Omental fat pad (tissue), 4 donors: Measurements from ENCODE around the gene CIB1. TPM values are rescaled to one million over a fixed set of nuclear protein-coding genes. Genes with fewer than 3 reads are reported as not detected.

Experiments
- ATAC-seq: fragments of 150-250 bp; one replicate; pipeline ENCODE4 v1.9.1; 2016; ENCODE audit warnings: mild to moderate bottlenecking, moderate library complexity; ENCODE audit not compliant: low FRiP score
- DNase-seq: peaks from one replicate; pipeline ENCODE4 v3.0.0-alpha.2; 2019; ENCODE audit warnings: low spot score
- total RNA-seq, 4 donors: library from RNA; depleted of rRNA; stranded (reverse); fragments of >200 nt; gene quantifications; one replicate each; pipeline ENCODE4 v1.1.0, GENCODE V29; 2016
- TF ChIP-seq, protein P1 (sequence below), 3 donors: fragments of 450-650 bp; IDR thresholded peaks; one replicate each; pipeline ENCODE4 v1.5.1; 2016 to 2017; ENCODE audit warnings: antibody characterized with exemption in 3 of 3, mild to moderate bottlenecking in 3 of 3, moderate library complexity in 2 of 3

Gene CIB1
- total RNA-seq, 4 donors from 2014 or later, result 27.9 to 48.3 (median 34.5) TPM

DNA sequence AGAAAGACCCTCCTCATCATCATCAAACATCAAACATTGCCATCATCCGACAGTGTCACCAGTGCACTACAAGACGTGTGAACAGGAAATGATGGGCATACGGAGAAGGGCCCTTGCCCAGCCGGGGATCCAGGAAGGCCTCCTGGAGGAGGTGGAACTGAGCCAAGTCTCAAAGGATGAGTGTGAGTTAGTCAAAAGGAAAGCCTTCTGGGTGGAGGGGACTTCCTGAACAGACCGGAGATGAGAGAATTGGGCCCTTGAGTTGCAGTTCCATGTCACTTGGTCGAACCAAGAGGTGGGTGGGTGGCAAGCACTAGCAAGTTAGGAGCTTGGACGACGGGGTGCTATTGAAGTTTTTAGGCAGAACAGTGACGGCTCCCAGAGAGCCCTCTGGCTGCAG is 24.1 kb downstream of the CIB1 start:
- TF ChIP-seq, protein P1, sequence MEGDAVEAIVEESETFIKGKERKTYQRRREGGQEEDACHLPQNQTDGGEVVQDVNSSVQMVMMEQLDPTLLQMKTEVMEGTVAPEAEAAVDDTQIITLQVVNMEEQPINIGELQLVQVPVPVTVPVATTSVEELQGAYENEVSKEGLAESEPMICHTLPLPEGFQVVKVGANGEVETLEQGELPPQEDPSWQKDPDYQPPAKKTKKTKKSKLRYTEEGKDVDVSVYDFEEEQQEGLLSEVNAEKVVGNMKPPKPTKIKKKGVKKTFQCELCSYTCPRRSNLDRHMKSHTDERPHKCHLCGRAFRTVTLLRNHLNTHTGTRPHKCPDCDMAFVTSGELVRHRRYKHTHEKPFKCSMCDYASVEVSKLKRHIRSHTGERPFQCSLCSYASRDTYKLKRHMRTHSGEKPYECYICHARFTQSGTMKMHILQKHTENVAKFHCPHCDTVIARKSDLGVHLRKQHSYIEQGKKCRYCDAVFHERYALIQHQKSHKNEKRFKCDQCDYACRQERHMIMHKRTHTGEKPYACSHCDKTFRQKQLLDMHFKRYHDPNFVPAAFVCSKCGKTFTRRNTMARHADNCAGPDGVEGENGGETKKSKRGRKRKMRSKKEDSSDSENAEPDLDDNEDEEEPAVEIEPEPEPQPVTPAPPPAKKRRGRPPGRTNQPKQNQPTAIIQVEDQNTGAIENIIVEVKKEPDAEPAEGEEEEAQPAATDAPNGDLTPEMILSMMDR (IDR thresholded peaks at IDR 0.05), result no peak
- ATAC-seq (no peak), DNase-seq (no peak)

DNA sequence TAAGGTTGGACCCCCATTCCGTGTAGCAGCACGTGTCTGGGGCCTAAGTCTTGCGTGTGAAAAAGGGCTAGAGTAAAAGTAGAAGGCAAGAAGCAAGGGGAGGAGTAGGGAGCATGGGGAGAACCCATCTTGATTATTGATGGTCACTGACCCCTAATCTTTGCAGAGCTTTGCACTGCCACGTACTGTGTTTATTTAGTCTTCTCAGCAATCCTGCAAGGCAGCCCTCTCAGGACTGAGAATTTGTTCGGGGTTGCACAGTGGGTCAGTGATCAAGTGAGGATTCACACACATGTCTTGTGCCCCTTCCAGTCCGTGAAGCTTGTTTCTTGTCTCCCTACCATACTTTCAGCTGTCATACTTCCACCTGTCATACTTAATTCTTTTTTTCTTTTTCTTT is 25.4 kb downstream of the CIB1 start:
- ATAC-seq (no peak), DNase-seq (no peak)
- TF ChIP-seq, protein P1 (IDR thresholded peaks at IDR 0.05), result no peak

DNA sequence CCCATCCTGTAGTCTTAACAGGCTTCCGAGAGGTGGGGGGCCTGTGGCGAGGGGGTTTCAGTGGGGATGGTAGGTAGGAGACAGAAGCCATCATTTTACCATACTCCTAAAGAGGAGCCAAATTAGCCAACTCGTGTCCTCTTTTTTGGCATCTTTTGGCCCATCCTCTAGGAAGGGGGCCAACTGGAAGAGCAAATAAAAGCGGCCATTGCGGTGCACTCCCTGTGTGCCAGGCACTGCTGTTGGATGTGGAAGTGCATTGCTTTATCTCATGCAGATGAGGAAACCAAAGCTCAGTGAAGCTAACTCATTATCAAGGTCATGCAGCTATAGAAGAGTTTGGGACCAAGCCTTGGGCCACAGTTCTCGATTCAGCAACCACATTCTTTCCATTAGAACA is 26.5 kb downstream of the CIB1 start:
- ATAC-seq, result no peak
- no peak for DNase-seq
- TF ChIP-seq, protein P1 (IDR thresholded peaks at IDR 0.05), result no peak

DNA sequence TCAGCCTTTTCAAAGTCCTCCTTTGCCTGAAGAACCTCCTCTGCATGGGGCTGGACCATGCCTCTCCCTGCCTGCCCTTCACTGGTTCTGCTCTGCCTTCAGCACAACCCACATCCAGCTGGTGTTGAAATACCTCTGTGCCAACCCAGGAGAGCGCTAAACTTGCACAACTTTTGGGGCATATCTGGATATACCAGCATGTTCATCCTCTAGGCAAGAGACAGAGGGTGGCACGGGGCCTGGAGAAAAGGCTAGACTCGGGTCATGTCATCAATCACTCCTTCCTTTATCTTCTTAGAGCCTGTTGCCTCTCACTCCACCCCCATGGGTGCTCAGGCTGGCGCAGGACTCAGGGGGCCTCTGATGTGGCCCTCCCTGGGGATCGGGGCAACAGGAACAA is 27.9 kb downstream of the CIB1 start:
- peak; percentile 52 for ATAC-seq
- no peak for DNase-seq
- TF ChIP-seq, protein P1 (IDR thresholded peaks at IDR 0.05), result no peak

DNA sequence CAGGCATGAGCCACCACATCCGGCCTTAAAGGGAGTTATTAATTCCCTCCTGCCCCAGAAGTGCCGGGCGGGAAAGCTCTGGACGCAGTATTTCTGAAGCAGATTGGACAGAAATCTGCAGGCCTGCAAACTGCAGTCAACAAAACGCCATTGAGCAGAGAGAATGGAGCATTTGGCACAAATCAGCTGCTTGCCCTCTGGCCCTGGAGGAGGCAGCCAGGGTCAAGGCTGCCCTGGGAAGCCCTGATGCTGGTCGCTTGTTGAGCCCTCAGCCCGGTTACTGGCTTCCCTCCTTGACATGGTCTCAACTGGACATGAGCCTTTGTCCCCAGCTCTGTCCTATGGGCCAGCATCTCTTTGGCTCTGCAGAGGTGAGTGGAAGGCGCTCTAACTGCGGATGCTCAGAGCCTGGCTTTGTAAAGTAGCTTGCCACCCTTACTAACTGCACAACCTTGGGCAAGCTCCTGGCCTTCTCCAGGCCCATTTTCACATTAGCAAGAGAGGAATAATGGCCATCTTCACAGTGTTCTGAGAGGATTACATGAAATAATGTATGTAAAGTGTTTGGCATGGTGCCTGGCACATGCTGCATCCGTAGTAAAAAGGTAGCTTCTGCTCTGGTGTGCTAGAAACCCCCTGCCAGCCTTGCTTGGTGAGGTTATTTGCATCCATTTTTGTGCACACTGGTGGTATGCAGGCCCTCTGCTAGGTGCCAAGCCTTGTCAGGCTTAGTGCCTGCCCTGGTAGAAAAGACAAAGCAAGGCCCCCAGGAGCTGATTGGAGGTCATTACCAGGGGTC is 28.5 kb downstream of the CIB1 start:
- ATAC-seq, result no peak
- TF ChIP-seq, protein P1 (IDR thresholded peaks at IDR 0.05), result no peak
- no peak for DNase-seq

DNA sequence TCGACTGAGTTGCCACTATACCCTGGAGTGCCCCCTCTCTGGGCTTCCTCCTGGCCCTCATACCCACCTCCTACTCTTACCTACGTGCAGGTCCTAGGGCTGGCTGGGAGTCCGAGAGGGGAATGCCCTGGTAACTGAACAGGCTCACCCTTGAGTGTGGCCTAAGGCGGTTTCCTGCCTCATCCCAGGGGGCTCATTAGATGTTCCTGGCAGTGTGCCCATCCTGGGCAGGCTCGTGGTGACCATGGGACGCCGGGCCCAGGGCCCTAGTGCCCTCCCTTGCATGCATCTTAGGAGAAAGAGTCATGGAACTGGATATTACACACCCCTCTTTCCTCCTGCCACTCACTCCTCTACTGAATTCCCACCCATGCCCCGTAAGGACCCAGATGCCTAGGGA is 29.8 kb downstream of the CIB1 start:
- ATAC-seq (no peak), DNase-seq (no peak)
- TF ChIP-seq, protein P1 (IDR thresholded peaks at IDR 0.05), result no peak

DNA sequence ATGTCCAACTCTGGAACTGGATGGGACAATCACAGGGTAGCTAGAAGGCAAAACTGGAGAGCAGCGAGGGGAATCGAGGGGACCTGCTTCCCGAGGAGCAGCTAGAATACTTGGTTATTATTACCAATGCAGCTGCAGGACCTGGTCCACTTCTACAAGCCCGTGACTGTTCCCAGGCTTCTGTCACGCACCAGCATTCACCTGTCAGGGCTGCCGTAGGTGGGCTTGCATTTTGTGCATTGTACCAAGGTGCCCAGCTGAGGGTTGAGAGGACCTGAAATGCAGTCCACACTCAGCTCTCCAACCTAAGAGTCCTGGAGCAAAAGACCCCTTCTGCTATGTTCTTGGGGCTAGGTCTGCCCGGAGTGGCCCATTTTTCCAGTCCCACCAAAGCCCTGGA is 30.3 kb downstream of the CIB1 start:
- TF ChIP-seq, protein P1 (IDR thresholded peaks at IDR 0.05), result no peak
- no peak for ATAC-seq
- DNase-seq, result no peak
